Measurements from ENCODE around the gene ASTN2. TPM values are rescaled to one million over a fixed set of nuclear protein-coding genes. Genes with fewer than 3 reads are reported as not detected.

Gene ASTN2
- total RNA-seq, 5 donors from 2014 or later (not counting 1 experiment from before 2014, with no cell fraction given) = 3.7 to 4.8 (median 4.4) TPM

GRCh38 chr9:117028103-117028858, 386.6 kb downstream of the ASTN2 start:
- H3K36me3 Mint-ChIP-seq = no peaks in the 10 kb centered on the region
- no peaks in the 10 kb centered on the region for H3K4me1 ChIP-seq (ENCODE audit: control insufficient read depth in 1 of 2, extremely low read depth in 1 of 2, insufficient read depth in 2 of 2, low read length in 2 of 2)
- ChIA-PET POLR2A (no interaction called here), CTCF (no interaction called here)
- H3K4me3 ChIP-seq (ENCODE audit: control insufficient read depth in 1 of 2, extremely low read depth in 1 of 2, low read length in 1 of 2) = no peak overlapping the region
- no peaks in the 10 kb centered on the region for H3K4me1 Mint-ChIP-seq
- DNase-seq (no peak), ATAC-seq (replicated peaks in 1 of 4) (no peak)
- H3K9me3 Mint-ChIP-seq = peaks cover 0 to 13% (median 0%) of the 10 kb centered on the region in 3 donors
- H3K27ac Mint-ChIP-seq = no peak overlapping the region
- H3K36me3 ChIP-seq (ENCODE audit: control insufficient read depth in 2 of 2, extremely low read depth in 1 of 2, insufficient read depth in 1 of 2, low read length in 1 of 2) = no peaks in the 10 kb centered on the region
- no peak overlapping the region for H3K27ac ChIP-seq (ENCODE audit: low read length)
- H3K27me3 ChIP-seq (replicated peaks in 1 of 2; ENCODE audit: control insufficient read depth in 2 of 2, extremely low read depth in 1 of 2, insufficient read depth in 2 of 2, low read length in 1 of 2) = no peaks in the 10 kb centered on the region
- H3K4me3 Mint-ChIP-seq = no peak overlapping the region
- no peaks in the 10 kb centered on the region for H3K27me3 Mint-ChIP-seq
- H3K9me3 ChIP-seq = no peaks in the 10 kb centered on the region
- WGBS (ENCODE audit: insufficient coverage) = 40% methylated on average over 1 of the region's 2 CpGs

GRCh38 chr9:117021906-117022305, 393.0 kb downstream of the ASTN2 start:
- no peaks in the 10 kb centered on the region for H3K27me3 ChIP-seq (replicated peaks in 1 of 2; ENCODE audit: control insufficient read depth in 2 of 2, extremely low read depth in 1 of 2, insufficient read depth in 2 of 2, low read length in 1 of 2)
- DNase-seq (no peak), ATAC-seq (replicated peaks in 1 of 4) (no peak)
- POLR2A ChIA-PET = no interaction called here
- Mint-ChIP-seq H3K36me3 (no peaks in the 10 kb centered on the region), H3K4me1 (no peaks in the 10 kb centered on the region), H3K27me3 (no peaks in the 10 kb centered on the region), H3K27ac (no peak overlapping the region), H3K4me3 (no peak overlapping the region), H3K9me3 (peaks cover 5 to 14% (median 5%) of the 10 kb centered on the region in 3 donors)
- CTCF ChIA-PET = no interaction called here
- H3K4me3 ChIP-seq (ENCODE audit: control insufficient read depth in 1 of 2, extremely low read depth in 1 of 2, low read length in 1 of 2) = no peak overlapping the region
- H3K4me1 ChIP-seq (ENCODE audit: control insufficient read depth in 1 of 2, extremely low read depth in 1 of 2, insufficient read depth in 2 of 2, low read length in 2 of 2) = no peaks in the 10 kb centered on the region
- H3K36me3 ChIP-seq (ENCODE audit: control insufficient read depth in 2 of 2, extremely low read depth in 1 of 2, insufficient read depth in 1 of 2, low read length in 1 of 2) = no peaks in the 10 kb centered on the region
- no peaks in the 10 kb centered on the region for H3K9me3 ChIP-seq
- no CpG with 5 or more reads among the region's 2 CpGs for WGBS (ENCODE audit: insufficient coverage)
- no peak overlapping the region for H3K27ac ChIP-seq (ENCODE audit: low read length)

GRCh38 chr9:117018966-117019617, 395.8 kb downstream of the ASTN2 start:
- H3K4me1 ChIP-seq (ENCODE audit: control insufficient read depth in 1 of 2, extremely low read depth in 1 of 2, insufficient read depth in 2 of 2, low read length in 2 of 2) = no peaks in the 10 kb centered on the region
- no peaks in the 10 kb centered on the region for H3K36me3 Mint-ChIP-seq
- DNase-seq = no peak
- no peaks in the 10 kb centered on the region for H3K36me3 ChIP-seq (ENCODE audit: control insufficient read depth in 2 of 2, extremely low read depth in 1 of 2, insufficient read depth in 1 of 2, low read length in 1 of 2)
- no peaks in the 10 kb centered on the region for H3K27me3 Mint-ChIP-seq
- no peak overlapping the region for H3K27ac ChIP-seq (ENCODE audit: low read length)
- H3K4me3 ChIP-seq (ENCODE audit: control insufficient read depth in 1 of 2, extremely low read depth in 1 of 2, low read length in 1 of 2) = no peak overlapping the region
- no peak overlapping the region for H3K4me3 Mint-ChIP-seq
- CTCF ChIA-PET = no interaction called here
- H3K27ac Mint-ChIP-seq = no peak overlapping the region
- POLR2A ChIA-PET = no interaction called here
- ATAC-seq (replicated peaks in 1 of 4) = no peak
- no peaks in the 10 kb centered on the region for H3K4me1 Mint-ChIP-seq
- no peaks in the 10 kb centered on the region for H3K9me3 ChIP-seq
- no peaks in the 10 kb centered on the region for H3K27me3 ChIP-seq (replicated peaks in 1 of 2; ENCODE audit: control insufficient read depth in 2 of 2, extremely low read depth in 1 of 2, insufficient read depth in 2 of 2, low read length in 1 of 2)
- WGBS (ENCODE audit: insufficient coverage) = 33% methylated on average over 1 of the region's 6 CpGs
- H3K9me3 Mint-ChIP-seq = peaks cover 5 to 14% (median 5%) of the 10 kb centered on the region in 3 donors

- no peaks in the 10 kb centered on the region for H3K9me3 ChIP-seq
- no peak for ATAC-seq (replicated peaks in 1 of 4)
- H3K4me3 ChIP-seq (ENCODE audit: control insufficient read depth in 1 of 2, extremely low read depth in 1 of 2, low read length in 1 of 2) = no peak overlapping the region
- H3K36me3 ChIP-seq (ENCODE audit: control insufficient read depth in 2 of 2, extremely low read depth in 1 of 2, insufficient read depth in 1 of 2, low read length in 1 of 2) = no peaks in the 10 kb centered on the region
- 20% methylated on average over 2 of the region's 3 CpGs for WGBS (ENCODE audit: insufficient coverage)
- H3K9me3 Mint-ChIP-seq = peaks cover 4 to 12% (median 5%) of the 10 kb centered on the region in 3 donors
- H3K27ac Mint-ChIP-seq = no peak overlapping the region
- no peak overlapping the region for H3K27ac ChIP-seq (ENCODE audit: low read length)
- CTCF ChIA-PET = no interaction called here
- H3K27me3 Mint-ChIP-seq = no peaks in the 10 kb centered on the region
- DNase-seq = no peak
- no peaks in the 10 kb centered on the region for H3K36me3 Mint-ChIP-seq
- no peaks in the 10 kb centered on the region for H3K4me1 ChIP-seq (ENCODE audit: control insufficient read depth in 1 of 2, extremely low read depth in 1 of 2, insufficient read depth in 2 of 2, low read length in 2 of 2)
- POLR2A ChIA-PET = interaction anchor here in 1 of 2 donors (0.6 kb wide), 1 partner anchor 8 kb away, joined by 3 read pairs; no protein-coding TSS in a partner anchor
- no peak overlapping the region for H3K4me3 Mint-ChIP-seq
- no peaks in the 10 kb centered on the region for H3K27me3 ChIP-seq (replicated peaks in 1 of 2; ENCODE audit: control insufficient read depth in 2 of 2, extremely low read depth in 1 of 2, insufficient read depth in 2 of 2, low read length in 1 of 2)
- H3K4me1 Mint-ChIP-seq = no peaks in the 10 kb centered on the region
Observed at GRCh38 chr9:117017414-117017985, 397.4 kb downstream of the ASTN2 start.

DNA sequence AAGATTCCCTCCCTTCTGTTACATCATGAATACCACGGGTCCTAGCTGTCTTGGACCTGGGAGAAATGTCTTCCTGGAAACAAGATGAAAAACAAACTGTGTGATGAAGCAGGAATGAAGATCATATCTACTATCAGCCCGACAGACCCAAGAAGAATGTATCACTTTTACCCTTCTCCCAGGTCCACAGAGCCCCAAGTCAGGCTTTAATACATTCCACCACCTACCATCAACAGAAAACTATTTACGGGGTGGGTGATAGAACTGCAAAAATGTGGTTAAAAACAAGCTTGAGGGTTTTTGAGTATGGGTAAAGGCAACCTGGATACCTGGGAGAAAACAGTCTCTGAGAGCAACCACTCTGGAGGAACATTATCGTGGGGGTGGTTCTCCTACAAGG, 400.8 kb downstream of the ASTN2 start:
- no peak overlapping the region for H3K4me3 ChIP-seq (ENCODE audit: control insufficient read depth in 1 of 2, extremely low read depth in 1 of 2, low read length in 1 of 2)
- H3K4me1 ChIP-seq (ENCODE audit: control insufficient read depth in 1 of 2, extremely low read depth in 1 of 2, insufficient read depth in 2 of 2, low read length in 2 of 2) = no peaks in the 10 kb centered on the region
- Mint-ChIP-seq H3K27me3 (no peaks in the 10 kb centered on the region), H3K9me3 (peaks cover 5 to 21% (median 7%) of the 10 kb centered on the region in 3 donors), H3K4me3 (no peak overlapping the region), H3K36me3 (no peaks in the 10 kb centered on the region), H3K4me1 (no peaks in the 10 kb centered on the region), H3K27ac (no peak overlapping the region)
- H3K36me3 ChIP-seq (ENCODE audit: control insufficient read depth in 2 of 2, extremely low read depth in 1 of 2, insufficient read depth in 1 of 2, low read length in 1 of 2) = no peaks in the 10 kb centered on the region
- DNase-seq (no peak), ATAC-seq (replicated peaks in 1 of 4) (no peak)
- no peaks in the 10 kb centered on the region for H3K9me3 ChIP-seq
- CTCF ChIA-PET = no interaction called here
- H3K27ac ChIP-seq (ENCODE audit: low read length) = no peak overlapping the region
- no peaks in the 10 kb centered on the region for H3K27me3 ChIP-seq (replicated peaks in 1 of 2; ENCODE audit: control insufficient read depth in 2 of 2, extremely low read depth in 1 of 2, insufficient read depth in 2 of 2, low read length in 1 of 2)
- WGBS (ENCODE audit: insufficient coverage) = 60% methylated on average over 1 of the region's 4 CpGs
- POLR2A ChIA-PET = interaction anchor here in 1 of 2 donors (1.1 kb wide), 1 partner anchor 10 kb away, joined by 3 read pairs; no protein-coding TSS in a partner anchor

GRCh38 chr9:117013440-117013995, 401.3 kb downstream of the ASTN2 start:
- Mint-ChIP-seq H3K27ac (no peak overlapping the region), H3K4me3 (no peak overlapping the region), H3K9me3 (peaks cover 4 to 20% (median 7%) of the 10 kb centered on the region in 3 donors), H3K27me3 (no peaks in the 10 kb centered on the region), H3K36me3 (no peaks in the 10 kb centered on the region), H3K4me1 (no peaks in the 10 kb centered on the region)
- no peaks in the 10 kb centered on the region for H3K36me3 ChIP-seq (ENCODE audit: control insufficient read depth in 2 of 2, extremely low read depth in 1 of 2, insufficient read depth in 1 of 2, low read length in 1 of 2)
- no peaks in the 10 kb centered on the region for H3K9me3 ChIP-seq
- POLR2A ChIA-PET = interaction anchor here in 1 of 2 donors (1.1 kb wide), 1 partner anchor 9 kb away, joined by 3 read pairs; no protein-coding TSS in a partner anchor
- no peak for ATAC-seq (replicated peaks in 1 of 4)
- no peak overlapping the region for H3K4me3 ChIP-seq (ENCODE audit: control insufficient read depth in 1 of 2, extremely low read depth in 1 of 2, low read length in 1 of 2)
- 70% methylated on average over 3 of the region's 4 CpGs for WGBS (ENCODE audit: insufficient coverage)
- CTCF ChIA-PET = no interaction called here
- H3K27ac ChIP-seq (ENCODE audit: low read length) = no peak overlapping the region
- DNase-seq = no peak
- no peaks in the 10 kb centered on the region for H3K27me3 ChIP-seq (replicated peaks in 1 of 2; ENCODE audit: control insufficient read depth in 2 of 2, extremely low read depth in 1 of 2, insufficient read depth in 2 of 2, low read length in 1 of 2)
- H3K4me1 ChIP-seq (ENCODE audit: control insufficient read depth in 1 of 2, extremely low read depth in 1 of 2, insufficient read depth in 2 of 2, low read length in 2 of 2) = no peaks in the 10 kb centered on the region
